HG03045 (cell line): Measurements from ENCODE around the gene SULF2.

Experiments
- ATAC-seq: cut with Tn5 transposase; IDR thresholded peaks from one replicate; pipeline ENCODE4 v1.9.1; 2021; ENCODE audit warnings: mild to moderate bottlenecking, moderate library complexity; ENCODE audit not compliant: unreplicated experiment

SULF2 gene

DNA sequence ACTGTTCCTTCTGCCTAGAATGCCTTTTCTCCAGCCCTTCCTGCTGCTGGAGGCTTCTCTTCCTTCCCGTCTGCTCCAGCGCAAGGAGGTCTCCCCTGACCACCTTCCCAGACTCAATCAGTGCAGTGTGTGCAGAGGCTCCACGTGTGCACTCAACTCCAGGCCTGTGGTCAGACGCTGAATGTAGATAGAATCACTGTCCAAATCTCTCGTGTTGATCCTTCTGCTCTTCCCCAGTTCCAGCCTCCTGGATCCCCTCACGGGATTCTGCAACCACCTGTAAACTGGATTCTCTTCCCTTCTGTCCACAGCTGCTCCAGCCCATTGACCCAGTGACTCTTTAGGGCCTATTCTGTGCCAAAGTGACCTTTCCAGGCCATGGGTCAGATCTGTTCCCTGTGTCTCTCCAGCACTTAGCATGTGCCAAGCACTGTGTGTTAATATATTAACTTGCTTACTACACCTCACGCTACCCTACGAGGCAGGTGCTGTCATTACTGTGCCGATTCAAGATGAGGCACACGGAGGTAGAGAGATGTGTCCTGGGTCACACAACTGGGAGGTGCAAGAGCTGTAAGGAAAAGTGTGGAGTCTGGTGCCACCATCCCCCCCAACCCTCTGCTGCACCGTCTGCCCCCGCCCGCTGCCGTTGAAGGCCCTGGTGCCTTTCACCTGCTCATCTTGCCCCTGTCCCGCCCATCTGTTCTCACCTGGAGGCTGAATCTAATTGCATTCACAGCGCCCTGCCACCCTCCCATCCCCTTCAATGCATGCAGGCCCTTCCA, 112.2 kb downstream of the SULF2 start:
- ATAC-seq, result no peak

DNA sequence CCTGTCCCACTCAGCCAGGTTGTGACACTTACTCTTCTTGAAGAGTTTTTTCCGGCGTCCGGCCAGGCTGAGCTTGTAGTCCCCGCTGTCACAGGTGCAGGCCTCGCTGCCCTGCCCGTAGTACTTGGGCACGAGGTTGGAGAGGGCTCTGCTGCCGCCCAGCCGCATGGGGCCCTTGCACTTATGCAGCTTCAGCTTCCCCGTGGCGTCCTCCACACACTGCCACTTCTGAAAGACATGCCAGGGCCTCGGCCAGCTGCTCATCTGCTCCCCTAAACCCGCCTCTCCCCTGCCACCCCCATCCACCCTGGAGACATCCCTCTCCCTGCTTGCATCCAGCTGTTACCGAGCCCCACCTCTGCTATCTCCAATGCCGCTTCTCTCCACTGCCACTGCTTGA, 113.1 kb downstream of the SULF2 start:
- no peak for ATAC-seq

DNA sequence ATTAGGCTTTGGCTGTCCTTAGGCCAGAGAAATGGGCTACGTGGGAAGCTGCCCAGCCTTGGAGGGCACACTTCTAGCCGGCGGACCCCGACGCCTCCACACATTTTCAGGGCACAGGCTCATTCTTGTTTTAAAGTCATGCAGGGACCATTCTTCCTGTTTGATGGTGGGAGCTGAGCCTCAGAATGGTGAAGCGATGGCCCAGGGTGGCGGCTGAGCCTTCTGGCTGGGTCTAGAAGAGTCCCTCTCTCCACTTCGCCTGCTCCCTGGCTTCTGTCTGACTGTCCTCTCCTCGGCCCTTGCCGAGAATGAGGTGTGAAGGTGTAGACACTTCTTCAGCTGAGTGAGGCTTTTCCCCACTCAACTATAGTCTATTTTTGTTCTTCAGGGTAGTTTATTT, 114.4 kb downstream of the SULF2 start:
- ATAC-seq, result no peak

DNA sequence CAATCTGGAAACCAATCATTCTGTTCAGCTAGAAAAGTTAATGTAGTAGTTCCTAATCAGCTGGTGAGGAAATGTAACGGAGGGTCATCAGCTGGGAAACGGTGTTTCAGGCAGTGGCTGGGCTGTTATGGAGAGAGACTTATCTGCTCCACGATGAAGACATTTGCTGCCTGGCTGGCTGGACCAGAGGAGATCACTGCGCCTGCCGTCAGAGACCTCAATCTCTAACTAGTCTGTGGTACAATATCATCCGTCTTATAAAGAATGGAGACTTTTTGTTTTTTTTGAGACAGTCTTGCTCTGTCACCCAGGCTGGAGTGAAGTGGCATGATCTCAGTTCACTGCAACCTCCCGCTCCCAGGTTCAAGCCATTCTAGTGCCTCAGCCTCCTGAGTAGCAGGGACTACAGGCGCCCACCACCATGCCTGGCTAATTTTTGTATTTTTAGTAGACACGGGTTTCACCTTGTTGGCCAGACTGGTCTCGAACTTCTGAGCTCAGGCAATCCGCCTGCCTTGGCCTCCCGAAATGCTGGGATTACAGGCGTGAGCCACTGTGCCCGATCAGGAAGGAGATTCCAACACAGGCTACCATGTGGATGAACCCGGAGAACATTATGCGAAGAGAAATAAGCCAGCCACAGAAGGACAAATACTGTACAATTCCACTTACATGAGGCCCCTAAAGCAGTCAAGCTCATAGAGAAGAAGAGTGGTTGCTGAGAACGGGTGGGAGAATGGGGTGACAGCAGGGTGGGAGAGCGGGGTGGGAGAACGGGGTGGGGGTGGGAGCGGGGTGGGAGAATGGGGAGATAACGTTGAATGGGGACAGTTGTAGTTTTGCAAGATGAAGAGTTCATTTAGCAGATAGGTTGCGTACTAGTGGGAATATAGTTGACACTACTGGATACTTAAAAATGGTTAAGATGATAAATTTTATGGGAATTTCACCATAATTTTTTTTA, 115.1 kb downstream of the SULF2 start:
- ATAC-seq, result no peak

DNA sequence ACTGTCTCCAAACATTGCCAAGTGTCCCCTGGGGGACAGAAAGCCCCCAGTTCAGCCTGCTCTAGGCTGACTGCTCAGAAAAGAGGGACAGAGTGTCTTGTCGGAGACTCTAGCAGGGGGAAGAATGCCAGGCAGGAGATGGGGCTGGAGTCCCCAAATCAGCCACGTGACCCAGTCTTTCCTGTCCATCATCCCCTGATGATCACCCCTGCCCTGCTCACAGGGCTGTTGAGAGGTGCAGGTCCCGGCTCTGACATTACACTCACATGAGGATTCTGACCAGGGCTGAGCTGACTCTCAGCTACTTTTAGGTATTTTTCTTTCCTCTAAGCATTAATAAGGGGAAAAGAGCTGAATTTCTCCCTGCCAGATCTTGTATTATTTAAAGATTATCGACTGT, 115.8 kb downstream of the SULF2 start:
- no peak for ATAC-seq

DNA sequence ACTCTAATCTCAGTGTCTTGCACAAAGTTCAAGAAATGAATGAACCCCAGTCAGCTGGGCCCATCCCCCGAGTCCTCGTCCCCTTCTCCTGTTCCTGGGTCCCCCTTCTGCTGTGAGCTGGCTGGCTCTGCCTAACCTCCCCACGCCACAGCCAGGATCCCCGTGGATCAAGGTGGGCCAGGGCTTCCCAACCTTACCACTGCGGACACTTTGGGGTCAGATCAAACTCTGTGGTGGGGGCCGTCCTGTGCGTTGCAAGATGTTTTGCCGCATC, 116.2 kb downstream of the SULF2 start:
- no peak for ATAC-seq

DNA sequence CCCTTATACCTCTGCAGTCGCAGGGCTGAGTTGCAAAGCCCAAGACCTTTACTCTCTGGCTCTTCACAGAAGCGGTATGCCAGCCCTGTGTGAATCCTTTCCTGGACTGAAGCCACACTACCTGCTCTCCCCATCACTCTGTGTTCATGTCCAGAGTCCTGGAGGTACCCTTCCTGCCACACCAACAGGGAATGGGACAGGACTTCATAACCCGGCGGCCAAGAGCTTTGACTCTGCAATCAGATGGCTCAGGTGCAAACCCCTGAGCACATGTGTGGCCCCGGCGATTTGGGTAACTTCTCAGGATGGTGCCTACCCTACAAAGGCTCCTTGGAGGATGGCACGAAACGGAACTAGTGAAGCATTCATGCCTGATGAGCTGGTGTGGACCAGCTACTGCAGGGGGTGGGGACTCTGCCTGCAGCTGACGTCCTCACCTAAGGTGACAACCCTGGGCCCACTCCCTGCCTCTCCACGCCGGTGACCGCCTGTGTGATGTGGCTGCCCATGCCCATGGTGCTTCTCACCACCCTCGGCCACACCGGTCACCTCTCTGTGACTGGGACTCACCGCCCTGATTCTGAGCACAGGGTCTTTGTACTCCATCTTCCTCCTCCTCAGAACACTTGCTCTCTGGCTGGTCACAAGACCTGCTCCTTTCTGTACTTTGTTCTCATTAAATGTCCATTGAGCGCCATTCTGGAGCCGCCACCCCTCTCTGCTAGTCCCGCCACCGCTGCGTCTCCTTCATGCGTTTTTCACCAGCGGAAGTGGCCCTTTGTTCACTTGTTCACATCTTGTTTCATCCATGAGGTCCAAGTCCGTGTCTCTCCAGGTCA, 116.7 kb downstream of the SULF2 start:
- no peak for ATAC-seq

DNA sequence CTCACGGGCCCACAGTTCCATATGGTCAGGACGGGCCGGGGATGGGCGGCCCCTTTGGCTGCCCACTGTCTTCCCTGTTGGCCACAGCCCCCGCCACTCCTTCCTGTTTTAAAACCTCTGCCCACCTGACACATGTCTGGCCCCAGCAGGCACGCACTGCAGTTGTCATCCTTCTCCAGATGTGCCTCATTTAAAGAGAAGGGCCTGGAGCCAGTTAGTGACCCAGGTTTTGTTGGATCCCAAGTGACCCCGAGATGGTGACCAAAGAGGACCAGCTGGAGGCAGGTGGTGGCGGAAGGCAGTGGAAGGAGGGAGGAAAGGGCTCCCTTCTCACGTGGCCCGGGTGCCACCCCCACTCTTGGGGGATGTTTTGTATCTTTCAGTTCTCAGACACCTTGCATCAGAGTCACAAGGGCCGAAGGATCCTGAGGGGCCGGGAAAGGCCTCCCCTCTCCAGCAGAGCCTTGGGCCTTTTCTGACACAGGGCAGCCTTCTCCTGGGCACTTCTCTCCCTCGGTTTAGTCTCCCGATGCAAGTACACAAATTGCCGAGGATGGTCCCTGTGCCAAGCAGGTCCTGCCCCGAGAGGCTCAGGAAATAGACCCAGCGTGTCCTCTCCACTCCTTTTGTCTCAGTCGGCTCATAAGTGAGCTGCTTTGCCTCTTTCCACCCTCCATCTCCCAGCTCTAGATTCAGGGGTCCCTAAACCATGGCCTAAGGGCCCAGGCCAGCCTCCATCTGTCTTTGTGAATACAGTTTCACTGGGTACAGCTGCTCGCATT, 117.6 kb downstream of the SULF2 start:
- no peak for ATAC-seq

DNA sequence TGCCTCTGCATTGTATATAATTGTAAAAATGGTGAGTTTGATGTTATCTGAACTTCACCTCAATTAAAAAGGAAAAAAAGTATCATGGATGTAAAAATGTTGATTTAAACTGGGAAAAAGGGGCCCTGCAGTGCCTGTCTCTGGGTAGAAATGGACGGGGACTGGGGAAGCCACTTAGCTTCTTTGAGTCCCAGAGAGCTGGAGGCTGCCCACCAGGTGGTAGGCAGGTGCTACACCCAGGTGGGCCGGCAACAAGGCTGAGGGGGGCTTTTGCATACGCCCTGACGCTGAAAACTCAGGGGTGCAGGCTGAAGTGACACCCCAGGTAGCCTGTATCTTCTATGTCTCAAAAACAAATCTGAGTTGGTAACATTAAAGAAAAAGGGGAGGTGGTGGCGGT, 118.2 kb downstream of the SULF2 start:
- ATAC-seq, result no peak

DNA sequence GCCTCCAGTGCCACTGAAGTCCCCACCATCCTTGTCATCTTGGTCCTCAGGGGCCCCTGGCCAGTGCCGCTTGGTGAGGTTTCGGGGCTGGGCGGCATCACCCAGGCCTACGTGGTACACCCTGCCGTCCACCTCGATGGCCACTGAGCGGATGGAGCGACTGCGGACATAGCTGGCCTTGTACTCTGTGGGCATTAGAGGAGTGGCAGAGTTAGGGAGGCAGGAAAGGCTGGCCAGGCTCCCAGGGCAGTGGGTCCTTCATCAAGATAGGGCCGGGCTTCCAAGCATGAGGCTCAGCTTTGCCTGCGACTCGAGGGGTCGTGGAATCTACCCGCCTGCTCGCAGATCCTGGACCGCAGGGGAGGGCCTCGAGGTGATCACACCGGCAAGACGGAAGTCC, 119.0 kb downstream of the SULF2 start:
- ATAC-seq, result no peak

DNA sequence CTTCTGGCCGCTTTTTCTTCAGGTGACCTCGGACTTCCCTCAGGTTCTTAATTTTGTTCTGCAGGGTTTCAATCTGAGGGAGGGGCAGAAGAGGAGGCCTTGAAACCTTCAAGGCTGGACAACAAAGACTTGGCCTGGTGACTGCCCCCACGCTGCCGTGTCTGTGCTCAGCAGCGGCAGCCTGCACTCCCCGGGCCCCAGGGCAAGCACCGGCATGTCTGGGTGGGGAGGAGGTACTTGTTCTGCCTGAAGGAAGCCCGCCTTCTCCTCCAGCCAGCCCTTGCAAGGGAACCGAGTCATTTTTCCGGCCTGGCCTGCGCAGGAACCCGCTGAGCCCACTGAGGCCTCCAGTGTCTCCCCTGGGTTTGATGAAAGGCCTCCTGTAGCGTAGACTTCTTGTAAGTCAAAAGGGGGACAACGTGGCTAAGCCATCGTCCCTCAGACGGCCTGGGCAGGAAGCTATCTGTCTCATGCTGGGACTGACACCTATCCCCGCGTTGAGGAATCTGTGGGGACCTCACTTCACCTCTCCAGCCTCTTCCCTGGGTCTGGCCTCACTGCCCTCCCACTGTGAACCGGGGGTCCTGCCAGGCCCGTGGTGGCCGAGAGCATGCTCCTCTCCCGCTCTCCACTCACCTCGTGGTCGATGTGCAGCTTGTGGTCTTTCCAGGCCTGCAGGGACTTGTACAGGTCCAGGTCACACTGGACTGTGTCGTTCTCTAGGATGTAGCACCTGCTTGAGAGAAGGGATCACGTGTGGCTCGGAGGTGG, 119.9 kb downstream of the SULF2 start:
- no peak for ATAC-seq

DNA sequence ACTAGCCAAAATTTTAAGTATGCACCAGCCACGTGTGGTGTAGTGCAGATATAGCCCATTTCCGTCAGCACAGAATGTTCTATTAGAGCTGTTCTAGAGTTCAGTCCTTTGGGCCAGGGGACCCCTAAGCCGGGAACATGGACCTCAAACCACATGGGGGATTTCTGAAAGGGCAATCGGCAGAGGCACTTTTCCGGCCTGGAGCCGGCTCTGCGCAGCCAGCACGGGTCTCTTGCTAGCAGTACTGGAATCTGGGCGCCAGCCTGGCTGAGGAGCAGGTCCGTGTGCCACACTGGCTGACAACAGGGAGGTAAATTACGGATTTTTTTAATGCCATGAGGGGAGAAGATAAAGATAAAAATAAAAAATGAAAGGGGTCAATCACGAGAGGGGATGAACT, 120.5 kb downstream of the SULF2 start:
- ATAC-seq, result no peak

DNA sequence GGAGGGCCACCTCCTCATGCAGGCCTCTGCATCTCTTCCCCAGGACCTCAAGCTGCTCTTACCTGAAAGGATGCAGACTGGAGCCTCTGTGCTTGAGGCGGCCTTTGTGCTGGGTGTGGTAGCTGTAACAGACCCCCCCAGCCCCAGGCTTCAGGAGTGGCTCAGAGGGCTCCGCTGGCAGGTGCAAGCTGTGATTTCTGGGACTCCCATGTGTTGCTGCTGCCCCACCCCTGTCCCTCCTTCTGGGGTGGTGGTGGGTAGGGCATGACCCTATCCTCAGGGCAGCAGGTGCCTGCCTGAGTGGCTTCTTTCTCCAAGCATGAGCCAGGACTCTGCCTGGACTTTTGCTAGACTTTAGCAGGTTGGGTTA, 121.2 kb downstream of the SULF2 start:
- ATAC-seq, result no peak

DNA sequence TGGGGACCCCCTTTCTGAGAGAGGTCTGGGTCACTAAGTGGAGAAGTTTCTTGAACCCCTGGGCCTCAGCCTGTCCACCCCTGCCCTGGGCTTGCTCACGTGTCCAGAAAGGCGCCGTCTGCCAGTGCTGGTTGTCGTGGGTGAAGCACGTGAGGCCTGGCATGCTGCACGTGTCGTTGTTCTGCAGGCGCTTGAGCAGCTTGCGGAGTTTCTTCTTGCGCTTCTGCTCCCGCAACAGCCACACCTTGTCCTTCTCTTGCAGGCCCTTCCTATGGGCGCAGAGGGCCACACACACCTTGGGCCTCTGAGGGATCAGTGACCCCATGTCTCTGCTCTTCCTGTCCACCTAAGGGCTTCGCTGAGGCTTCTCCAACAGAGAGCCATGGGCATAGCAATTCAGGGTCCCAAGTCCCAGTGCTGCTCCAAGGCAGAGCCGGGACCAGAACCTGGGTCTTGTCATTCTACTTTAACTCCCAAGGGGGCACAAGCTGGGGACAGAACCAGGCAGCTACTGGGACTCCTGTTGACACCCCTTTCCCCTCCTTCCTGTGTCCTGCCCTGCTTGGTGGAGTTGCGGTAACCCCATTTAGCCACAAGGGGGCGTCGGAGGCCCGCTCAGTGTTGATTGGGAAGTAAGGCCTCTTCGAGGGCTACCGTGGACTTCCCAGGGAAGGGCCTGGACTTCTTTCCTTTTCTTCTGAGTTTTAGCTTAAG, 121.8 kb downstream of the SULF2 start:
- ATAC-seq, result no peak

DNA sequence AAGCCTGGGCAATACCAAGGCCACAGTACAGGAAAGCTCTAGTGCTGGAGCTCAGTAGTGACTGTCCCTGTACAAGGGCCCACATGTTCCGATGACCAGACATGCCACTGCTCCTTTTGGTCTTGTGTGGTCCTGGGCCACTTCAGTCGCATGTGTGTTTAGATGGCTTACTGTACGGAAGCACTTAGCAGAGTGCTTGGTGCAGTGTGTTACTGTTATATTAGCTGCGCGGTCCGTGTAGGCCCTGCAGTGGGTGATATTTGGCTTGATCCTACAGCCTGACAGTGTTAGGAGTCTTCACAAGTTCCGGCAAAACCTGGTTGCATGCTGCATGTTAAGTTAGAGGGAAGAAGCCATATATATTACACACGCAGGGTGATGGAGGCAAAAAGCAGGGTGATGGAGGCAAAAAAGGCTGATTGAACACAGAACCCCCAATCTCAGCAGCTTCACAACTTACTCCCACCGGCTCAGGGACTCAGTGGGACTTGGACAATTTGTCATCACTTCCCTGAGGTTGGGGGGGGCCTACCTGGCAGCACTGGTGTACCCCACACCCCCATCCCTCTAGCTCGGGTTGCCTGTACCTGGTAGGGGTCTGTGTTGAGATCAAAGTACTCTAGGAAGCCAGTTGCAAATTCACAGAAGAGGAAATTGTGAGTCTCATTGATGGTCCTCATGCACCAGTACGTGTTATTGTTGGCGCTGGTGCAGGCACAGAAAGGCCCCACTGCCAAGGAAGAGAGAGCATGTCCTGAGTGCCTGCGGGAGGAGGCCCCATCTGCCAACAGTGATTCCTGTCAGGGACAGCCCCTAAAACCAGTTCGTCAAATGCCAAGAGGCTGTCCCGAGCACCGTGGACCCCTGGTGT, 122.6 kb downstream of the SULF2 start:
- ATAC-seq, result no peak

DNA sequence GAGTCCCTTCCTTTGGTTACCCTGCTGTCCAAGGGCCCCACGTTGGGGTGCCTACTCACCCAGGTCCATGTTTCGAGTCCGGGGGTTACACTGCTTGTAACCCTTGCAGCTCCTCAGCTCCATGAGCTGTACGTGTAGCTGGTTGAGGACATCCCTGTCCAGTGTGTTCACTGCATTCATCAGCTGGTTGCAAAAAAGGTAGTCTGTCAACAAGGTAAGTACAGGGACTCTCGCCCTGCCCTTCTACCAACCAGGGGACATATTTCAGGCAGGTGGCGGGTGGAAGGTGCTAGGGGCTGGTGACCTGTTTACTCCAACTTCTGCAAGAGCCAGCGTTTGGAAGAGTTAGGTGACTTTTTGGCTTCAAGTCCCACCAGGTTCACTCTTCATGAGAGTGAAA, 123.6 kb downstream of the SULF2 start:
- no peak for ATAC-seq

DNA sequence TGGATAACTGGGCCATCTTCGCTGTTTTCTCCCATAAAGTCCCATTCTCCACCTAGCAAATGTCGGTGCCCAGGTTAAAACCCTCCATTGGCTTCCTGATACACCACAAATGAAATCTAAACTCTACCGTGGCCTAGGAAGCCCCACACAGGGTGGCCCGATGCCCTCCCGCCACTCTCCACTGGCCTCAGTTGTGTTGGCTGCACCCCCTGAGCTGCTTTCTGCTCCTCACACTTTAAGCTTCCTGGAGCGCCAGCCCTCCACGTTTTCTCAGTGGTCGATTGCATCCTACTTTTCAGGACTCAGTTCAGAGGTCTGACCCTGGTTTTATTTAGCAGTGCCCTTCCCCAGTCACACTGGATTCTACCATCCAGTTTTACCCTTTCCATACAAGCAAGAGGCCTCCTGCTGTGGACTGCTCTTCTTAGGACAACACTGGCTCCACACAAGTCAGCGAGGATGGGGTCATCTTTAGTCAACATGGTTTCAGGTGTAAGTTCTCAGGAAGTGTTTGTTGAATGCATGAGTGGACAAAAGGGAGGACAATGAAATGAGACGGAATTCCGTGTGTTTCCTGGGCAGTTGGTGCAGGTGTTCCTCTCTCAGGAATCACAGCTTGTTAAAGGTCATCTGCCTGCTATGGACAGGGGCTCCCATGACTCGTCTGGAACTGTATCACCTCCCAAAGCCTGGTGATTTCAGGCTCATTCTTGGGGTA, 124.1 kb downstream of the SULF2 start:
- no peak for ATAC-seq

DNA sequence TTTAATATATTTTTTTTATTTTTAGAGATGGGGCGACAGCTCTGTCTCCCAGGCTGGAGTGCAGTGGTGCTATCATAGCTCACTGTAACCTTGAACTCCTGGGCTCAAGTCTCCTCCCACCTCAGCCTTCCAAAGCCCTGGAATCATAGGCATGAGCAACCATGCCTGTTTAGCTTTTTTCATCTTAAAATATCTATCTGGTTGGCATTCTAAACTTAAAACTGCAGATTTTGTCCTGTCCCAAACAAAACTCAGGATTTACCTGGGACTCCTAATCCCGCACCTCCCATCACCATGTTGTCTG, 124.7 kb downstream of the SULF2 start:
- no peak for ATAC-seq
